H1 (cell line): Measurements from ENCODE around the gene TUBA8. TPM values are rescaled to one million over a fixed set of nuclear protein-coding genes. Genes with fewer than 3 reads are reported as not detected.

Source experiments
- CTCF ChIA-PET: fragments of 300-600 bp; sonication (Branson Sonifier 250); formaldehyde crosslinking; loops from one replicate; lab custom pipeline; 2021; ENCODE audit not compliant: partially characterized antibody; lab: Charles Lee
- POLR2A ChIA-PET: fragments of 300-600 bp; sonication (Branson Sonifier 250); formaldehyde crosslinking; loops from one replicate; lab custom pipeline; 2021; ENCODE audit warnings: inconsistent platforms; ENCODE audit not compliant: partially characterized antibody; lab: Charles Lee
- DNase-seq, 2 experiments: peaks; one replicate each; pipeline versions ENCODE4 v3.0.0 to v3.0.0-alpha.2; 2010 to 2022; ENCODE audit warnings: low spot score in 2 of 2, low read depth in 1 of 2, mixed read lengths in 1 of 2
- FAIRE-seq: peaks from 2 replicates; lab custom pipeline; 2011; peaks lifted over from hg19 to GRCh38; lab: Jason Lieb, UNC
- H2AFZ ChIP-seq: 2 replicates; pipeline ENCODE4 v1.8.1; 2012; ENCODE audit warnings: low read length, inconsistent platforms
- H2AK5ac ChIP-seq: 2 replicates; pipeline ENCODE4 v1.6.1; 2013; ENCODE audit warnings: low read depth, low read length
- H2BK120ac ChIP-seq: replicated peaks from 2 replicates; pipeline ENCODE3; 2013; ENCODE audit warnings: low read depth, low read length, inconsistent platforms
- H2BK12ac ChIP-seq: 2 replicates; pipeline ENCODE4 v1.6.1; 2013; ENCODE audit warnings: low read depth, low read length
- H2BK15ac ChIP-seq: 2 replicates; pipeline ENCODE4 v1.6.1; 2013; ENCODE audit warnings: low read length
- H2BK20ac ChIP-seq: 2 replicates; pipeline ENCODE4 v1.6.1; 2013; ENCODE audit warnings: low read length
- H2BK5ac ChIP-seq: 2 replicates; pipeline ENCODE4 v1.6.1; 2013; ENCODE audit warnings: low read depth, low read length
- H3K14ac ChIP-seq: 2 replicates; pipeline ENCODE4 v1.6.1; 2013; ENCODE audit warnings: inconsistent platforms; ENCODE audit not compliant: insufficient read length
- H3K18ac ChIP-seq: 2 replicates; pipeline ENCODE4 v1.6.1; 2013; ENCODE audit warnings: low read length; ENCODE audit errors: extremely low read depth
- H3K23ac ChIP-seq: 2 replicates; pipeline ENCODE4 v1.6.1; 2013; ENCODE audit warnings: inconsistent platforms; ENCODE audit not compliant: insufficient read length
- H3K23me2 ChIP-seq: 2 replicates; pipeline ENCODE4 v1.6.1; 2013; ENCODE audit warnings: low read depth, low read length
- H3K27ac ChIP-seq: 2 replicates; pipeline ENCODE4 v1.6.1; 2011; ENCODE audit warnings: low read depth, low read length, inconsistent platforms
- H3K27me3 ChIP-seq, 4 experiments: replicated peaks in 1 of 4; 1 replicate in 1 of 4; 2 replicates in 3 of 4; pipeline versions ENCODE4 v1.6.1 to v1.8.1; 2011 to 2013; ENCODE audit warnings: low read length in 3 of 4, mild to moderate bottlenecking in 3 of 4, inconsistent platforms in 2 of 4, mixed read lengths in 2 of 4, moderate library complexity in 1 of 4; ENCODE audit not compliant: control insufficient read depth in 3 of 4, insufficient read depth in 3 of 4; ENCODE audit errors: extremely low read depth in 1 of 4
- H3K36me3 ChIP-seq, 4 experiments: 2 replicates each; pipeline versions ENCODE4 v1.6.1 to v1.8.1; 2011 to 2013; ENCODE audit warnings: mild to moderate bottlenecking in 4 of 4, low read length in 3 of 4, moderate library complexity in 2 of 4, control low read depth in 1 of 4, inconsistent platforms in 1 of 4; ENCODE audit not compliant: insufficient read depth in 4 of 4, control insufficient read depth in 2 of 4
- H3K4ac ChIP-seq: replicated peaks from 2 replicates; pipeline ENCODE3; 2013; ENCODE audit warnings: low read length, low read depth, mixed read lengths, inconsistent platforms; ENCODE audit not compliant: insufficient read length
- H3K4me1 ChIP-seq, 4 experiments: replicated peaks in 1 of 4; 1 replicate in 1 of 4; 2 replicates in 3 of 4; pipeline versions ENCODE4 v1.6.1 to v1.8.1; 2011 to 2013; ENCODE audit warnings: low read length in 3 of 4, inconsistent platforms in 2 of 4, mixed read lengths in 1 of 4; ENCODE audit not compliant: insufficient read depth in 4 of 4, control insufficient read depth in 3 of 4
- H3K4me2 ChIP-seq, 2 experiments: 2 replicates each; pipeline versions ENCODE4 v1.6.1 to v1.8.1; 2011 to 2013; ENCODE audit warnings: low read depth in 2 of 2, low read length in 2 of 2, control low read depth in 1 of 2, inconsistent platforms in 1 of 2, mild to moderate bottlenecking in 1 of 2; ENCODE audit not compliant: insufficient read depth in 1 of 2
- H3K4me3 ChIP-seq, 4 experiments: fragments of 200-600, 300-600 bp in 1 of 4; sonication (generic), shearing (Covaris generic), sonication (Bioruptor Twin) in 1 of 4; 2 replicates each; pipeline versions ENCODE4 v1.5.1 to v1.8.1; 2011 to 2016; ENCODE audit warnings: low read length in 4 of 4, low read depth in 3 of 4, control low read depth in 2 of 4, inconsistent platforms in 2 of 4, mild to moderate bottlenecking in 2 of 4, mixed read lengths in 1 of 4, moderate library complexity in 1 of 4; ENCODE audit not compliant: insufficient read depth in 2 of 4; ENCODE audit errors: extremely low read depth in 1 of 4
- H3K56ac ChIP-seq: replicated peaks from 2 replicates; pipeline ENCODE3; 2013; ENCODE audit warnings: low read depth, mild to moderate bottlenecking, mixed read lengths, low read length, inconsistent platforms; ENCODE audit not compliant: insufficient read length
- H3K79me1 ChIP-seq: 2 replicates; pipeline ENCODE4 v1.6.1; 2013; ENCODE audit warnings: low read depth, low read length, control low read depth
- H3K79me2 ChIP-seq, 2 experiments: 2 replicates each; pipeline versions ENCODE4 v1.6.1 to v1.8.1; 2012 to 2013; ENCODE audit warnings: low read length in 2 of 2, mild to moderate bottlenecking in 2 of 2, inconsistent platforms in 1 of 2; ENCODE audit not compliant: insufficient read depth in 2 of 2, control insufficient read depth in 1 of 2
- H3K9ac ChIP-seq, 4 experiments: replicated peaks in 1 of 4; 1 replicate in 1 of 4; 2 replicates in 3 of 4; pipeline versions ENCODE4 v1.6.1 to v1.8.1; 2011 to 2013; ENCODE audit warnings: low read depth in 3 of 4, low read length in 3 of 4, control low read depth in 2 of 4, mild to moderate bottlenecking in 2 of 4, moderate library complexity in 2 of 4, inconsistent platforms in 1 of 4; ENCODE audit errors: extremely low read depth in 1 of 4
- H3K9me3 ChIP-seq, 2 experiments: 2 replicates each; pipeline versions ENCODE4 v1.6.1 to v1.8.1; 2012 to 2013; ENCODE audit warnings: mild to moderate bottlenecking in 2 of 2, moderate library complexity in 2 of 2, control low read depth in 1 of 2, inconsistent platforms in 1 of 2, low read depth in 1 of 2, low read length in 1 of 2, mixed read lengths in 1 of 2; ENCODE audit not compliant: insufficient read depth in 2 of 2
- H4K20me1 ChIP-seq, 2 experiments: replicated peaks in 1 of 2; 2 replicates each; pipeline versions ENCODE3 to v1.8.1; 2011 to 2013; ENCODE audit warnings: inconsistent platforms in 2 of 2, low read length in 2 of 2, mild to moderate bottlenecking in 1 of 2; ENCODE audit not compliant: insufficient read depth in 2 of 2, control insufficient read depth in 1 of 2
- H4K5ac ChIP-seq: 2 replicates; pipeline ENCODE4 v1.6.1; 2013; ENCODE audit warnings: low read length, low read depth, mixed read lengths, inconsistent platforms; ENCODE audit not compliant: insufficient read length
- H4K8ac ChIP-seq: 2 replicates; pipeline ENCODE4 v1.8.0; 2013; ENCODE audit warnings: mild to moderate bottlenecking, moderate library complexity, low read length, inconsistent platforms; ENCODE audit not compliant: insufficient read depth; ENCODE audit errors: extremely low read depth
- H4K91ac ChIP-seq: replicated peaks from 2 replicates; pipeline ENCODE3; 2013; ENCODE audit warnings: low read length, mixed read lengths, inconsistent platforms; ENCODE audit not compliant: insufficient read length
- CHD1 ChIP-seq: IDR thresholded peaks from 2 replicates; pipeline ENCODE4 v1.6.1; 2012; ENCODE audit warnings: low read depth, low read length, improper control_type of control experiment
- CTBP2 ChIP-seq: IDR thresholded peaks from 2 replicates; pipeline ENCODE4 v1.7.0; 2011; ENCODE audit warnings: borderline replicate concordance, mild to moderate bottlenecking, moderate library complexity, mixed read lengths, low read length; ENCODE audit not compliant: insufficient read depth, insufficient read length
- KDM4A ChIP-seq: IDR thresholded peaks from one replicate; pipeline ENCODE4 v1.7.1; 2012; ENCODE audit warnings: low read depth, mild to moderate bottlenecking, moderate library complexity, low read length, inconsistent platforms; ENCODE audit not compliant: severe bottlenecking
- KDM5A ChIP-seq: fragments of 200-600 bp; IDR thresholded peaks from 2 replicates; pipeline ENCODE4 v1.7.1; 2012; ENCODE audit warnings: mild to moderate bottlenecking, low read length, inconsistent platforms, mixed read lengths
- MAFK ChIP-seq: IDR thresholded peaks from 2 replicates; pipeline ENCODE4 v1.6.1; 2012; ENCODE audit warnings: low read depth, mild to moderate bottlenecking, improper control_type of control experiment, low read length
- RNF2 ChIP-seq: fragments of 200-900, 300-1000 bp; sonication (generic); IDR thresholded peaks from 2 replicates; pipeline ENCODE4 v1.7.1; 2016; ENCODE audit warnings: borderline replicate concordance, low read depth, mild to moderate bottlenecking, antibody characterized with exemption, low read length; ENCODE audit not compliant: poor library complexity, severe bottlenecking; ENCODE audit errors: missing control alignments
- SP1 ChIP-seq: IDR thresholded peaks from 2 replicates; pipeline ENCODE4 v1.6.1; 2011; ENCODE audit warnings: low read depth, low read length
- WGBS, 2 experiments: shearing (Covaris generic) in 1 of 2; methylation state at CpG; one replicate each; pipeline versions ENCODE4 v1.1.6 to v1.1.7; 2013 to 2015; ENCODE audit warnings: low lambda C conversion rate in 2 of 2, mixed read lengths in 2 of 2, inconsistent platforms in 1 of 2, low coverage in 1 of 2, missing lambda C conversion rate in 1 of 2; ENCODE audit not compliant: insufficient replicate concordance in 2 of 2, insufficient coverage in 1 of 2, insufficient read length in 1 of 2; ENCODE audit errors: extremely low coverage in 1 of 2, missing lambda C conversion rate in 1 of 2; 5-methylcytosine and 5-hydroxymethylcytosine counted together
- polyA plus RNA-seq, 7 experiments: library from polyadenylated mRNA; depleted of rRNA in 3 of 7; stranded (reverse) in 5 of 7; unstranded in 2 of 7; fragments of >200 nt in 5 of 7; fragments of 200-250 nt in 2 of 7; gene quantifications; 1 replicate in 5 of 7; 2 replicates in 1 of 7; 4 replicates in 1 of 7; pipeline versions ENCODE4 v1.2.1 to v1.2.3, GENCODE V29; 2011 to 2013; ENCODE audit warnings: missing spikeins in 2 of 7, mixed read lengths in 2 of 7
- total RNA-seq: library from RNA; stranded (reverse); fragmentation: NEBNext Ultra II Directional; extraction: Animal tissue kit (Norgen Biotek cat#: 25700); gene quantifications from 2 replicates; pipeline ENCODE4 v1.2.1, GENCODE V29; 2021

TUBA8 gene
- total and polyA plus RNA-seq, 2 of the 8 experiments (the other 6 are each of a cell fraction or from before 2014, with no cell fraction given), result 1.0 to 4.0 TPM

DNA sequence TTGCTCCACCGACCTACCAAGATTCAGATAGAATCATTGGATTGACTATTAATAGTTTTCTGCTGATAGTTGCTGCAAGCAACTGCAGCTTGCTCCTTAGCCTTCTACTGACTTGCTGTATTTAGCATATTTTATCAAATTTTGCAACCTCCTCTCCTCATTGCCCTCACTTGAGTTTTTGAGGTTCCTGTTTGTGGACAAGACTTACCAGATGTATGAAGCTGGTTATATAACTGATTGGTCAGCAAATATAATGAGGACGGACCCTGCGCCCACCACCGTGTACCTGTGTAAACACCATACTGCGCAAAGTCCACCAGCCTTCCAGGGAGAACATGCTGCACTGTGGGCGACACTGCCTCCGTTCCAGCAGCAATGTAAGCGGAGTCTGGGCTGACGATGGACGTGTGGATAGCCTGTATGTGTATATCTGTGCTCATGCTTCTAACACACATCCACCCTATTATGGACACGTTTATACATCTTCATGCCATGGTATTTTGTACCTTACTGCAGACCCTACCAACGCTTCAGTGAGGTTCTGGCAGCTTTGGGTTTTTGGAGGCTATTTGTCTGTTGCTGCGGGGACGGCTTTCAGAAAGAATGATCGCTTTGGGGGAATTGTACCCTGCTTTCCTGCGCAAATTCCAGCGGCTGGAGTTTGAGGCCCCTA is 37.8 kb downstream of the TUBA8 start:
- Histone ChIP-seq H2BK5ac (no peak overlapping the region), H3K18ac (no peak overlapping the region), H4K5ac (no peak overlapping the region), H2BK12ac (no peak overlapping the region), H3K14ac (no peak overlapping the region), H3K4me1 (no peaks in the 10 kb centered on the region), H3K4me2 (no peak overlapping the region; a peak in 1 of 4 replicates), H3K9me3 (no peaks in the 10 kb centered on the region), H3K9ac (no peak overlapping the region), H3K23ac (no peak overlapping the region), H4K91ac (no peak overlapping the region), H2BK120ac (no peak overlapping the region), H3K23me2 (peaks cover 2% of the 10 kb centered on the region; the same call in 1 of the 2 replicates), H4K20me1 (no peaks in the 10 kb centered on the region), H2AK5ac (no peak overlapping the region), H3K56ac (no peak overlapping the region), H3K36me3 (no peaks in the 10 kb centered on the region), H2BK20ac (no peak overlapping the region), H3K4ac (no peak overlapping the region), H4K8ac (no peak overlapping the region), H2BK15ac (no peak overlapping the region), H3K4me3 (no peak overlapping the region), H3K79me2 (no peaks in the 10 kb centered on the region), H3K27me3 (peaks cover 0 to 4% (median 0%) of the 10 kb centered on the region in 4 experiments; a peak in 2 of 7 replicates), H2AFZ (no peak overlapping the region), H3K79me1 (no peaks in the 10 kb centered on the region), H3K27ac (no peak overlapping the region)
- no peak for DNase-seq
- 91% methylated on average over 17 of the region's 17 CpGs; no CpG with 5 or more reads in 1 of the 2 experiments for WGBS, 2 experiments
- ChIA-PET CTCF (interaction anchor here (0.7 kb wide), 1 partner anchor 73 kb away, joined by 3 read pairs; no protein-coding TSS in a partner anchor), POLR2A (interaction anchor here (1.6 kb wide), 1 partner anchor 18 kb away, joined by 5 read pairs; no protein-coding TSS in a partner anchor)
- FAIRE-seq, result no peak
- TF ChIP-seq SP1 (no peak), RNF2 (no peak), CHD1 (no peak), MAFK (no peak), KDM5A (no peak), KDM4A (no peak), CTBP2 (no peak)
